Medulla oblongata (tissue), 1 donor: ENCODE results near the gene CDC34.

Source experiments
- DNase-seq: peaks from one replicate; pipeline ENCODE4 v3.0.0-alpha.2; 2015; ENCODE audit errors: extremely low spot score

The CDC34 gene, protein sequence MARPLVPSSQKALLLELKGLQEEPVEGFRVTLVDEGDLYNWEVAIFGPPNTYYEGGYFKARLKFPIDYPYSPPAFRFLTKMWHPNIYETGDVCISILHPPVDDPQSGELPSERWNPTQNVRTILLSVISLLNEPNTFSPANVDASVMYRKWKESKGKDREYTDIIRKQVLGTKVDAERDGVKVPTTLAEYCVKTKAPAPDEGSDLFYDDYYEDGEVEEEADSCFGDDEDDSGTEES

DNA sequence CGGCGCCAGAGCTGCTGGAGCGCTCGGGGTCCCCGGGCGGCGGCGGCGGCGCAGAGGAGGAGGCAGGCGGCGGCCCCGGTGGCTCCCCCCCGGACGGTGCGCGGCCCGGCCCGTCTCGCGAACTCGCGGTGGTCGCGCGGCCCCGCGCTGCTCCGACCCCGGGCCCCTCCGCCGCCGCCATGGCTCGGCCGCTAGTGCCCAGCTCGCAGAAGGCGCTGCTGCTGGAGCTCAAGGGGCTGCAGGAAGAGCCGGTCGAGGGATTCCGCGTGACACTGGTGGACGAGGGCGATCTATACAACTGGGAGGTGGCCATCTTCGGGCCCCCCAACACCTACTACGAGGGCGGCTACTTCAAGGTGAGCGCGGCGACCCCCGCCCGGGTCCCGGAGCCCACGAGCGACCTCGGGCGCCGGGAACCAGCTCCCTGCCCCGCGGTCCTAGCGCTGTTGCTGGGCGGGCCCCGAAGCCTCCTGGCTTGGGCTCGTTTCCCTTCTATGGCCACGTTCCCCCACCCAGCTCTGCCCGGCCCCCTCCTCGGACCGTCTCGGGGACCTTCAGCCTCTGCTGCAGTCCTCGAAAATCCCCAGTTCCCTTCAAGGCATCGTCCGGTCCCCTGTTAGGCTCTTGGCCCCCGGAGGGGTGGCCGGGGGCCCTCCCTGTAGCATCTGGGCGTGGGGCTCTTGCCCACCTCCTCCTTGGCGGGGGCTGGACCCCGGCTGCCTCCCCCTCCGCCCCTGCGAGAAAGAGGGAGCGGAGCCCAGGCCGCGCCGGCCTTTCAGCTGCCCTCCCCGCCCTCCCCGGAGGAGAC, at the start of gene CDC34:
TSS of gene CDC34 (plus strand) at position 8 of the 808 bp plus-strand sequence. CDS start at position 180, 172 bp downstream.
- DNase-seq = no peak

DNA sequence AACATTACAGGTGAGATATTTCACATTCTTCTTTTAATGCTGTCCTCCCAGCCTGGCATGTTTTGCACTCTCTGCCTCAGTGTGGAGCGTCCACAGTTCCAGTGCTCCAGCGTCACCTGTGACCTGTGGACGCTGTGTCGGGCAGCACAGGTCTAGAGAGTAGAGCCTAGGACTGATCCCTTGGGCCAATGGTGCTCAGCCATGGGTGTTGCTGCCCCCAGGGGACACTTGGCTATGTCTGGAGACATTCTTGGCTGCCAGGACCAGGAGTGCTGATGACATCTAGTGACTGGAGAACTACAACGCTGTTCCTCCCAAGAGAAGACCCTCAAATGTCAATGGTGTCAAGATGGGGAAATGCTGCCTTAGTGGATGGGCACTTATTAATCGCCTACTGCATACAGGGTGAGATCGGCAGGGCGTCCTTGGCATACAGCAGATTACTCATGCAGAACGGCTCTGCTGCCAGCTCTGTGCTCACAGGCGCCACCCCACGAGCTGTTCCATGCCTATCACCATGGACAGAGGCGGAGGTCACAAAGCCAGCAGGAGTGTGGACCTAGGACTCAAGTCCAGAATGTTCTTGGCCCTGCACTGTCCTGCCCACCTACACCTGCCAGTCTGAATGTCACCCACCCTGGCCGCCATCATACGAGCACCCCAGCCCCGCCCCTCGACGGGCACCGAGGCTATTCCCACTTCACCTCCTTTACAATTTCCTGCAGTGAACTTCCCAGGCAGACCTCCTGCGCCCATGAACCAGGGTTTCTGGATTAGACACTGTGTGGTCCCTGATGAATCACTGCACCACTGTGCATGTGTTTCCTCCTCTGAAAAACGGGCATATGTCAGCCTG, 49.1 kb upstream of the CDC34 start:
- DNase-seq = no peak

DNA sequence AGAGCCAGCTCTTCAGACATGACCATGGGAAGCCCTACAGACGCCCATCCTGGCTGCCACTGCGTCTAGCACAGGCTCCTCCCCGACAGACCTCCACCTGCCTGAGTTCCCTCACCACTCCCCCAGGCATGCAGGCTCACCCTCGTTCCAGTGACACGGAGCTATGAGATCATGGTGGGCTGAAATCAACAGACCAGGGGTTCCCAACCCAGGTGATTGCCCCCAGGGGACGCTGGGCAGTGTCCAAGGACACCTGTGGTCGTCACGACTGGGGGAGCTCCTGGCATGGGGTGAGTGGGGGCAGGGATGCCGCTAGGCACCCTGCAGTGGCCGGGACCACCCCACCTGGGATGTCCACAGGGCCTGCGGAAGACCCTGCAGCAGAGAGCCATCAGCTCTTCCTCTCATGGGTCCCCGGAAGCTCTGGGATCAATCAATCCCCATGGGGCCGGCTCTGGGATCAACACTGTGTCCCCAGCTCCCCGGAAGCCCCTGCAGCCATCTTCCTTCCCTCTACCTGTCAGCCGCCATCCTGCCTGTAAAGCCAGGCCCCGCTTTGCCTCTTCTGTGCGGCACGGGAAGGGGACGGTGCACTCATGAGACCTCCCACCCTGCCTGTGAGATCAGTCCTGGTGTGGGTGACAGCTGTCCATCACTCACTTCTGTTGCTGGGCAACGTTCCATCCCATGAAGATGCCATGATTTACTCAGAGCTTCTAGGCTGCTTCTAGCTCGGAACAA, 48.1 kb upstream of the CDC34 start:
- no peak for DNase-seq

DNA sequence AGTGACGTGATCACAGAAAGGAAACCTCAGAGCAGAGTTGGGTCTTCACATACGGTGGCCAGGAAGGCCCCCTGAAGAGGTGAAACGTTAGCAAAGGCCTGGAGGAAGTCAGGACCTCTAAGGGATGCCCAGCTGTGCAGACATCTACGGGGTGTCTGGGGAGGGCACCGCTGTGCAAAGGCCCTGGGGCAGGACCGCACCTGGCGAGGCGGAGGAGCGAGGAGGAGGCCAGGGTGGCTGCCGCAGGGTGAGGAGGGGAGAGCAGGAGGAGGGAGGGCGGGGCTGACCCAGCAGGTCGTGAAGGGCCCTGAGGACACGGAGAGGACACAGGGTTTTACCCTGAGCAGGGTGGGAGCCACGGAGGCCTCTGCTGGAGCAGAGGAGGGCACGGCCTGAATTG, 47.1 kb upstream of the CDC34 start:
- DNase-seq = no peak

DNA sequence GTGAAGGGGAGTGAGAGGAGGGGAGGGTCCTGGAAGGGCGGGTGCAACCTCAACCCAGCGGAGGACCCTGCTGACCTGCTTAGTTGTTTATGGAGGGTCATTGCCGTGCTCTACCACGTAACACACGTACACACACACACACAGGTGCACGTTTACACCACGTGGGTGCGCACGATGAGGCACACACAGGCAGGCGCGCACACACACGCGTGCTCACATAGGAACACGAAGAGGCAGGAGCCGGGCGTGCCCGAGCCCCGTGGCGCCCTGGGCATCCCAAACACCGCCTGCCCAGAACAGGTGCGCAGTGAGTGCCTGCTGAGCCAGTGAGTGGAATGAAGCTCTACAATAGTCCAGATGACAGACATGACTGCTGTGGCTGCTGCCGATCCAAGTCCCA, 46.5 kb upstream of the CDC34 start:
- no peak for DNase-seq

DNA sequence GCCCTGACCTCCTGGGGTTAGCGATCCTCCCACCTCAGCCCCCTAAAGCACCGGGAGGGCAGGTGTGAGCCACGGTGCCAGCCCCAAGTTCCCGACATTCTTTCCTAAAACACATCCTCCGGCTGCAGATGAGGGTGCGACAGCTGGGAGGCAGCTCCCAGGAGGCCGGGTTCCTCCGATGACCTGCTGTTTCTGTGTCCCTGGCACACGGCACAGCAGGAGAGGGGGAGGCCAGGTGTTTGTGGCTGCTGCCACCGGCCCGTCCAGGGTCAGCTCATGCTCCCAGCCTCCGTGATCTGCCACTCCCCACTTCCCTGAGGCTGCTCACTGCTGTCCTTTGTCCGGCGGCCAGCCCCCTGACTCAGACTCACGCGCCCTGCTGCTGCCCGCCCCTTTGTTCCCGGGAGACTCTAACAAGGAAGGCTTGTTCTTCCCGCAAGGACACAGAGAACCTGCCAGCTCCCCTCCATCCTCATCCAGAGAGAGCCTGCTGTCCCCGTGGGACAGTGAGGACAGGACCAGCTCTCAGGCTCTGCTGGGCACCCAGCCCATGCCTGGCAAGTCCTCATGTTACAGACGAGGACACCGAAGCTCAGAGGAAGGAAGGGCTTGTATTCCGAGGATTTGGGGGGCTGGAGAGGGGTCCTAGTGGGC, 45.9 kb upstream of the CDC34 start:
- peak; percentile 96 for DNase-seq

DNA sequence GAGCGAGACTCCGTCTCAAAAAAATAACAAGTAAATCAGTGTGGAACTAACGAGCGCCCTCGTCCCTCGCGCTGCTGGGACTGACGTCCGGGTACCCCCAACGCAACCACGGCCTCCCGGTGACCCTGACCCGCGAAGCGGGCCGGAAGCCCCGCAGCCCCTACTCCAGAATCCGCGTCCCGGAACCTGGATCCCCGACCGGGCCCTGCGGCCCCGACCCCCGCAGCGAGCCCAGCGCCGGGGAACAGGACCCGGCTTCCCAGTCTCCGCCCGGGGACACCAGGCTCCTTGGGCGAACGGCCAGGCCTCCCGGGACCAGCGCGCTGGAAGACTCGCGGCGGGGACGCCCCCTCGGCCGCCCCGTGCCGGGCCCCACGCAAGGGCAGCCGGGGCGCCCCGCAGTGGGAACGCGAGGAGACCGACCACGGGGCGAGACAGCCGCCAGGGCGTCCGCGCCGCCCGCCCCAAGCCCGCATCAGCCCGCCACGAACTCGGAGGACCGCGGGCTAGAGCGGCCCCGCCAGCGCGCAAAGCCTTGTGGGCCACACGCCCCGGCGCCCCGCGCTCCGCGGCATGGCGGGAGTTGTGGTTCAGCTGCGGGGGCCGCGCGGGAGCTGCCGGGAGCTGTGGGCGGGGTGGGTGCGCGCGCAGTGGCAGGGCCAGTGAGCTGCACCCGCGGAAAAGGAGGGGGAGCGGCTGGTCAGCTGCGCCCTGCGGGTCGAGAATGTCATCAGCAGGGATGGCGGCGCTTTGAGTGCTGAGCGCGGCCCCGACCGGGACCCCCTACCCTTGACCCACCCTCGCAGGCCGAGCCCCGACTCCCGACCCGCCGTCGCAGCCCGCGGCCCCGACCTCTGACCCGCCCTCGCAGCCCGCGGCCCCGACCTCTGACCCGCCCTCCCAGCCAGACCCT, 42.8 kb upstream of the CDC34 start:
- peak; percentile 93 for DNase-seq

DNA sequence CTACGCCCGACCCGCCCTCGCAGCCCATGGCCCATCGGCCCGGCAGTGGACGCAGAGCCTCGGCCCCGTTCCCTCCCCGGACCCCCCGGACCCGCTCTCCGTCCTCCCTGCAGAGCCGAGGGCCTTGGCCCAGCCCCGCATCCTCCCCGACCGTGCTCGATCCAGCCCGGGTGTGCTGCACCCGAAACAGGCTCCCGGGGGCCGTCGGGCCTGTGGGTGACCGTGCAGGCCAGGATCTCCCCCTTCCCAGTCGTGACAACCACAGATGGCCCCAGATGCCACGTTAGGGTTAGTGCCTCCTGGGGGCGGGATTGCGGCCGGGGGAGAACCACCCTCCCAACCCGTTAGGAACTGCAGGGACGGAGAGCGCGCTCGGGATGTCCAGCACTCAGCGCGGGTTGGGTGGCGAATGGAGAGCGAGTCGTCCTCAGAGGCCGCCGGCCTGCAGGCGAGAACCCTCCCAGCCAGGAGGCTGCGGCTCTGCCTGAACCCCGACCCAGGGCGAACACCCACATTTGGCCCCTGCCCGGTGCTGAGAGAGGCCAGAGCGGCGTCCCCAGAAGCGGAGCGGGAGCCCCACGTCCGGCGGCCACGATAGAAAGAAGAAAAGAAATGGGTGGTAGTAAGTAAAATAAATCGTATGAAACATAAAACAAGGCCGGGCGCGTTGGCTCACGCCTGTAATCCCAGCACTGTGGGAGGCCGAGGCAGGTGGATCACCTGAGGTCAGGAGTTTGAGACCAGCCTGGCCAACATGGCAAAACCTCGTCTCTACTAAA, 42.0 kb upstream of the CDC34 start:
- peak; percentile 51 for DNase-seq

DNA sequence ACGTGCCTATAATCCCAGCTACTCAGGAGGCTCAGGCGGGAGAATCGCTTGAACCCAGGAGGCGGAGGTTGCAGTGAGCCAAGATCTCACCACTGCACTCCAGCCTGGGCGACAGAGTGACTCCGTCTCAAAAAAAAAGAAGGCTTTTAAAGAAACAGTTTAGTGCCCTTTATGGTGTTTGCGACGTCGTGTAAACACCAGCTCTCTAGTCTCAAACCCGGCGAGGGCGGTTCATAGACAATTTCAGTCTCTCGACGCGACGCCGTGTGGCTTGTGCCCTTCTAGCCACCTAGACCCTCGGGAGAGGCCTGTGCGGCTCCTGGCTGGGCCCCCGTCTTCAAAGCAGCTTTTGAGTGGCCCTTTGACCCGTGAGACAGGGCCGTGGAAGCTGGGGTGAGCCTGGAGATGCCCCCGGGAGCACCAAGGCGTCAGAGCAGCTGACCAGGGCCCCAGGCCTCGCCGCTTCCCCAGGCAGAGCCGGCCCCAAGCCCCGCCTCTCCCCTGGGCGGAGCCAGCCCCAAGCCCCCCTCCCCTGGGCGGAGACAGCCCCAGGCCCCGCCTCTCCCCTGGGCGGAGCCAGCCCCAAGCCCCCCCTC, 40.3 kb upstream of the CDC34 start:
- no peak for DNase-seq

DNA sequence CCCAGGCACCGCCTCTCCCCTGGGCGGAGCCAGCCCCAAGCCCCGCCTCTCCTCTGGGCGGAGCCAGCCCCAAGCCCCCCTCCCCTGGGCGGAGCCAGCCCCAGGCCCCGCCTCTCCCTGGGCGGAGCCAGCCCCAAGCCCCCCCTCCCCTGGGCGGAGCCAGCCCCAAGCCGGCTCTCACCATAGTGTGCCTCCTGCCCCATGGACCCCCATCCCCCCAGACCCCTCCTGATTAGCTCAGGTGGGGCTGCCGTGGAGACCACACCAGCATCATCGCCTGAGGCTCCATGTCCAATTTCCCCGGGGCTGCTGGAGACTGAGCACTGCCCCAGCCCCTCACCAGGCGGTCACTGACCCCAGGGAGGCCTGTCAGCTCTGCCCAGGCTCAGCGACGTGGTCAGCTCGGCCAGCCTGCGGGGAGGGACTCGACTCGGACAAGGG, 39.4 kb upstream of the CDC34 start:
- DNase-seq = no peak

DNA sequence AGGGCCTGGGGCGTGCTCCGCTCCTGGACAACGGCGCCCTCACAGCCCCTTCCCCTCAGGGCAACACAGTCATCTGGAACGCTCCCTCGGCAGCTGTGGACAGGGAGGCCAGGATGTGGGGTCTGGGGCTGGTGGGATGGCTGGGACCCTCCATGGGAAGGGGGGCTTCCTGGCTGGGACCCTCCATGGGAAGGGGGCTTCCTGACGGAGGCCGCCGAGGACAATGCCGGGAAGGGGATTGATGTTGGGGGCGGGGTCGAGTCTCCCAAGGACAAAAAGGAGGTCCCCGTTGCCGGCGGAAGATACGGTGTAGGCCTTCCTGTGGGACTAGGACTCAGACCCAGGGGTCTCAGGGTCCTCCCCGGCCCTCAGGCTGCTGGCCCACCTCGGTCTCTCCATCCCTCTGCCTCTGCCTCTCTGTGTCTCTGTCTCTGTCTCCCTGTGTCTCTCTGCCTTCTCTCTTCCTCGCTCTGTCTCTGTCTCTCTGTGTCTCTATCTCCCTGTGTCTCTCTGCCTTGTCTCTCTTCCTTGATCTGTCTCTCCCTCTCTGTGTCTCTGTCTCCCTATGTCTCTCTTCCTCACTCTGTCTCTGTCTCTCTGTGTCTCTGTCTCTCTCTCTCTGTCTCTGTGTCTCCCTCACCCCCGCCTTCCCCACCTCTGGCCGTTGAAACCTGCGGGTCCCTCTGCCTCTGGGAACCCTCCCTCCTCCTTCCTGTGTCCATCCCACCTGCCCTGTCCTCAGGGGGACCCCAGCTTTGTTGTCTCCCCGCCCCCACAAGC, 38.0 kb upstream of the CDC34 start:
- no peak for DNase-seq

DNA sequence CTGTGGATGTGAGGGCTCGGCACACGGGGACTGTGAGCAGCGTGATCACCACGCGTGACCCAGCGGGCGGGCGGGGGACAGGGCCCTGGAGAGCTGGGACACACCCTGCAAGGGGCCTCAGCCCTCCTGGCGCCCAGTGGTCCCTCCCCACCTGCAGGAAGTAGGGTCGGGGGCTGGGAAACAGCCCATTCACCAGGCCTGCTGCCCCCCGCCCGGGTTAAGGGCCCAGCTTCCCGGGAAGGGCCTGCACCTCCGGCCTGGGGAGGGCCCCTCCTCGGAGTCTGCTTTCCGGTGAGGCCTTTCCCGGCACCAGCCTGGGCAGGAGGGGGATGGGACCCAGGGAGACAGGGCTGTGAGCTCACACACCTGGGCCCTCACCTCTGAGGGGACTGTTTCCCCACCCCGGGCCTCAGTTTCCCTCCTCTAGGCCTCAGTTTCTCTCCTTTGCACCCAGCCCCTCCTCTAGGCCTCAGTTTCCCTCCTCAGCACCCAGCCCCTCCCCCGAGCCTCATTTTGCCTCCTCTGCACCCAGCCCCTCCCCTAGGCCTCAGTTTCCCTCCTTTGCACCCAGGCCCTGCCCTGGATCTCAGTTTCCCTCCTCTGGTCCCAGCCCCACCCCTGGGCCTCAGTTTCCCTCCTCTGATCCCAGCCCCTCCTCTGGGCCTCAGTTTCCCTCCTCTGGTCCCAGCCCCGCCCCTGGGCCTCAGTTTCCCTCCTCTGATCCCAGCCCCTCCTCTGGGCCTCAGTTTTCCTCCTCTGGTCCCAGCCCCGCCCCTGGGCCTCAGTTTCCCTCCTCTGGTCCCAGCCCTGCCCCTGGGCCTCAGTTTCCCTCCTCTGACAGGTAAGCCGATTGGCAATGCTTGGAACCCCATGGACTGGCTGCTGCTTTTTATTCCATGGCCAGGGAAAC, 37.1 kb upstream of the CDC34 start:
- DNase-seq = no peak

DNA sequence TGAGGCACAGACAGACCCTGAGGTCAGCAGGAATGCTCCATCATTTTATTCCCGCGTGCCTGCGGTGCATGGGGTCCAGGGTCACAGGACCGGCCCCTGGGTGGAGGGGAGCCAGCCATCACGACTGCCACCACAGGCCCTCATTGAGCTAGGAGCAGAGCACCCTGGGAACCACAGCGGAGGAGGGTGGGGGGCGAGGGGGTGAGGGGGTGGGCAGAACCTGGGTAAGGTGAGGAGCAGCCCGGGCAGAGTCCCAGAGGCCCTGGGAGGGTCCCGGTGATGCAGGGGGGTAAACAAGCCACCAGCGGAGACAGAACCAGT, 36.5 kb upstream of the CDC34 start:
- DNase-seq = no peak

DNA sequence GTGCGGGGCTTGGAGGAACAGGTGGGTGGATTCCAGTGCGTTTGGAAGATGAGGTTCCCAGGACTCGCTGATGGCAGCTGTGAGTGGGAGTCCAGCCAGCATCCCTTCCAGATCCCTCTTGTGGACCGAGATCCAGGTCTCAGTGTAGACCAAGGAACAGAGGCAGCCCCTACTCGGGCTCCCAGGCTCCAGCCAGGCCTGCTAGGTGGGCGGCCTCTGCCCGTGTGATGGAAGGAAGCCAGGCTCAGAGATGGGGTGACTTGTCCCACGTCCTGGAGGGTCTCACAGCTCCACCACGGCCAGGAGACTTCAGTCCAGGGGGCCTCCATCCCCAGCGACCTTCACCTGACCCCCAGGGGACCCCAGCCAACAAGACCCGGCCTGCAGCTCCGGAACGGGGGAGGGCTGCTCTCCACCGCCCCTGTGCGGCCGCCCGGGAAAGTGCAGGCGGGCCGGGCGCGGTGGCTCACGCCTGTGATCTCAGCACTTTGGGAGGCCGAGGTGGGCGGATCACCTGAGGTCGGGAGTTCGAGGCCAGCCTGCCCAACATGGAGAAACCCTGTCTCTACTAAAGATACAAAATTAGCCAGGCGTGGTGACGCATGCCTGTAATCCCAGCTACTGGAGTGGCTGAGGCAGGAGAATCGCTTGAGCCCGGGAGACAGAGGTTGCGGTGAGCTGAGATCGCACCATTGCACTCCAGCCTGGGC, 36.0 kb upstream of the CDC34 start:
- no peak for DNase-seq

DNA sequence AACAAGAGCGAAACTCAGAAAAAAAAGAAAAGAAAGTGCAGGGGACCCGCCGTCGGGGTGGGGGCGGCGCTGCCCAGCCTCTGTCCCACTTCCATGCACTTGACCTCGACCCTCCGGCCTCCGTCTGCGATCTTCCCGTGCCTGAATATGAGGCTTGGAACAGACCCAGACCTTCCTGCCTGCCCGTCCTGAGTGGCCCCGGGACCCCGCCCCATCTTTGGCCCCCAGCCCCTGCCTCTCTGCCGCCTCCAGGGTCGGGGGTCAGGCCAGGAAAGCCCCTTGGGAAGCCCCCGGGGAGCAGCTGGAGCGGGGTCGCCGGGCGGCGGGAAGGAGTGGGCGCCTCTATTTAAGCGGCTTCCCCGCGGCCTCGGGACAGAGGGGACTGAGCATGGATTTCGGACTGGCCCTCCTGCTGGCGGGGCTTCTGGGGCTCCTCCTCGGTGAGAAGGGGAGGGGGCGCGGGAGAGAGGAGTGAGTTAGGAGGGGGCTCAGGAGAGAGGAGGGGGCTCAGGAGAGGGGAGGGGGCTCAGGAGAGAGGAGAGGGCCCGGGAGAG, 35.4 kb upstream of the CDC34 start, which contains the start of gene MADCAM1:
TSS of gene MADCAM1 (plus strand) at position 375 of the 554 bp plus-strand sequence. CDS start at position 389, 14 bp downstream.
- no peak for DNase-seq

DNA sequence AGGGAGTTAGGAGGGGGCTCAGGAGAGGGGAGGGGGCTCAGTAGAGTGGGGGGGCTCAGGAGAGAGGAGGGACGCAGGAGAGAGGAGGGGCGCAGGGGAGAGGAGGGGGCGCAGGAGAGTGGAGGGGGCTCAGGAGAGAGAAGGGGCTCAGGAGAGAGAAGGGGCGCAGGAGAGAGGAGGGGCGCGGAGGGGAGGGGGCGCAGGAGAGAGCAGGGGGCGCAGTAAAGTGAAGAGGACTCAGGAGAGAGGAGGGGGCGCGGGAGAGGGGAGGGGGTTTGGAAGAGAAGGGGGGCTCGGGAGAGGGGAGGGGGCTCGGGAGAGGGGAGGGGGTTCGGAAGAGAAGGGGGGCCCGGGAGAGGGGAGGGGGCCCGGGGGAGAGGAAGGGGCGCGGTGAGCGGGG, 34.6 kb upstream of the CDC34 start:
- no peak for DNase-seq
